ENCODE measurements around the gene CASS4. TPM values are rescaled to one million over a fixed set of nuclear protein-coding genes. Genes with fewer than 3 reads are reported as not detected.

CASS4 gene
- total RNA-seq, 3 donors from 2014 or later = 0.61 to 1.0 (median 0.77) TPM

- no peak for ATAC-seq
- no peaks in the 10 kb centered on the region for H3K4me1 ChIP-seq (ENCODE audit: low read depth)
- H3K4me3 ChIP-seq = no peak overlapping the region
- intact Hi-C loops (cut with DNase I, micrococcal nuclease) = no loop called here
- TF ChIP-seq CTCF (IDR thresholded peaks at IDR 0.05) = no peak
- DNase-seq = no peak
- no peaks in the 10 kb centered on the region for H3K9me3 ChIP-seq
- H3K36me3 ChIP-seq (ENCODE audit: low read depth) = no peaks in the 10 kb centered on the region
These were observed 89.1 kb downstream of the CASS4 start for GRCh38 chr20:56501116-56501515.

- no peak for TF ChIP-seq CTCF (IDR thresholded peaks at IDR 0.05)
- Histone ChIP-seq H3K9me3 (no peaks in the 10 kb centered on the region), H3K36me3 (ENCODE audit: low read depth) (no peaks in the 10 kb centered on the region), H3K4me3 (no peak overlapping the region), H3K4me1 (ENCODE audit: low read depth) (no peaks in the 10 kb centered on the region)
- intact Hi-C loops (cut with DNase I, micrococcal nuclease) = no loop called here
- ATAC-seq (no peak), DNase-seq (no peak)
These were observed 91.9 kb downstream of the CASS4 start for GRCh38 chr20:56503916-56504315.

- TF ChIP-seq CTCF (IDR thresholded peaks at IDR 0.05) = no peak
- H3K36me3 ChIP-seq (ENCODE audit: low read depth) = no peaks in the 10 kb centered on the region
- no peak for ATAC-seq
- no peaks in the 10 kb centered on the region for H3K4me1 ChIP-seq (ENCODE audit: low read depth)
- intact Hi-C loops (cut with DNase I, micrococcal nuclease) = no loop called here
- H3K9me3 ChIP-seq = no peaks in the 10 kb centered on the region
- DNase-seq = no peak
- H3K4me3 ChIP-seq = no peak overlapping the region
These were observed 92.4 kb downstream of the CASS4 start for GRCh38 chr20:56504373-56505005.

GRCh38 chr20:56506103-56506502 lies 94.0 kb downstream of the CASS4 start:
- DNase-seq = no peak
- TF ChIP-seq CTCF (IDR thresholded peaks at IDR 0.05) = no peak
- no peaks in the 10 kb centered on the region for H3K9me3 ChIP-seq
- no peak for ATAC-seq
- H3K4me1 ChIP-seq (ENCODE audit: low read depth) = no peaks in the 10 kb centered on the region
- intact Hi-C loops (cut with DNase I, micrococcal nuclease) = no loop called here
- no peaks in the 10 kb centered on the region for H3K36me3 ChIP-seq (ENCODE audit: low read depth)
- H3K4me3 ChIP-seq = no peak overlapping the region

Other genes starting within 250 kb of the CASS4 start
- not detected for gene MC3R, start 163.5 kb upstream of the CASS4 start, total RNA-seq
- 10 to 100 TPM; 27.5 to 49.5 (median 31.5) TPM for gene FAM210B, start 53.3 kb upstream of the CASS4 start, total RNA-seq
- gene AURKA, start 20.0 kb upstream of the CASS4 start, total RNA-seq = 10 to 100 TPM in 2 of 3 donors, 1 to 10 TPM in 1; 7.9 to 24.8 (median 11.2) TPM
- 10 to 100 TPM; 23.0 to 27.3 (median 25.2) TPM for gene CSTF1, start 19.6 kb upstream of the CASS4 start, total RNA-seq
- 10 to 100 TPM; 74.5 to 87.0 (median 76.4) TPM for gene RTF2, start 56.4 kb downstream of the CASS4 start, total RNA-seq
- gene FAM209A, start 112.5 kb downstream of the CASS4 start, total RNA-seq = under 1 TPM; 0.32 to 0.77 (median 0.44) TPM
- not detected for gene FAM209B, start 121.0 kb downstream of the CASS4 start, total RNA-seq
- 10 to 100 TPM in 1 of 3 donors, under 1 TPM in 2; 0.52 to 12.4 (median 0.75) TPM for gene TFAP2C, start 217.0 kb downstream of the CASS4 start, total RNA-seq